ENCODE measurements around the gene DCLK2.
"Not testable (repeated sequence)": the region's sequence is repeated elsewhere in the genome, so short reads cannot be mapped to it uniquely, and the experiment has no call there.

DNA sequence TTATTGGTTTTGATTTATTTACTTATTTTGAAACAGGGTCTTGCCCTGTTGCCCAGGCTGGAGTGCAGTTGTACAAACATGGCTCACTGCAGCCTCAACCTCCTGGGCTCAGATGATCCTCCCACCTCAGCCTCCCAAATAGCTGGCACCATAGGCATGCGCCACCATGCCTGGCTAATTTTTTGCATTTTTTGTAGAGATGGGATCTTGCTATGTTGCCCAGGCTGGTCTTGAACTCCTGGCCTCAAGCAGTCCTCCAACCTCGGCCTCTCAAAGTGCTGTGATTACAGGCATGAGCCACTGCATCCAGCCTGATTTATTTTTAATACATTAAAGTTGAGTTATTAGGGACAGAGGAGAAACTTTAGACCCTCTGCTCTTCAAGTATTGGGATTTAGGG is 83.8 kb downstream of the DCLK2 start:
- TF ChIP-seq, protein P1, sequence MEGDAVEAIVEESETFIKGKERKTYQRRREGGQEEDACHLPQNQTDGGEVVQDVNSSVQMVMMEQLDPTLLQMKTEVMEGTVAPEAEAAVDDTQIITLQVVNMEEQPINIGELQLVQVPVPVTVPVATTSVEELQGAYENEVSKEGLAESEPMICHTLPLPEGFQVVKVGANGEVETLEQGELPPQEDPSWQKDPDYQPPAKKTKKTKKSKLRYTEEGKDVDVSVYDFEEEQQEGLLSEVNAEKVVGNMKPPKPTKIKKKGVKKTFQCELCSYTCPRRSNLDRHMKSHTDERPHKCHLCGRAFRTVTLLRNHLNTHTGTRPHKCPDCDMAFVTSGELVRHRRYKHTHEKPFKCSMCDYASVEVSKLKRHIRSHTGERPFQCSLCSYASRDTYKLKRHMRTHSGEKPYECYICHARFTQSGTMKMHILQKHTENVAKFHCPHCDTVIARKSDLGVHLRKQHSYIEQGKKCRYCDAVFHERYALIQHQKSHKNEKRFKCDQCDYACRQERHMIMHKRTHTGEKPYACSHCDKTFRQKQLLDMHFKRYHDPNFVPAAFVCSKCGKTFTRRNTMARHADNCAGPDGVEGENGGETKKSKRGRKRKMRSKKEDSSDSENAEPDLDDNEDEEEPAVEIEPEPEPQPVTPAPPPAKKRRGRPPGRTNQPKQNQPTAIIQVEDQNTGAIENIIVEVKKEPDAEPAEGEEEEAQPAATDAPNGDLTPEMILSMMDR (IDR thresholded peaks at IDR 0.05; ENCODE audit: low read length), result not testable (repeated sequence)
- not testable (repeated sequence) for TF ChIP-seq EZH2 (IDR thresholded peaks at IDR 0.05; ENCODE audit: borderline replicate concordance, low read length)

Data from OCI-LY1 (cell line).